Omental fat pad (tissue), 4 donors: ENCODE results near the gene GNGT1. TPM values are rescaled to one million over a fixed set of nuclear protein-coding genes. Genes with fewer than 3 reads are reported as not detected.

Experiments
- ATAC-seq: fragments of 150-250 bp; one replicate; pipeline ENCODE4 v1.9.1; 2016; ENCODE audit warnings: mild to moderate bottlenecking, moderate library complexity; ENCODE audit not compliant: low FRiP score
- DNase-seq: peaks from one replicate; pipeline ENCODE4 v3.0.0-alpha.2; 2019; ENCODE audit warnings: low spot score
- total RNA-seq, 4 donors: library from RNA; depleted of rRNA; stranded (reverse); fragments of >200 nt; gene quantifications; one replicate each; pipeline ENCODE4 v1.1.0, GENCODE V29; 2016
- TF ChIP-seq, protein P1 (sequence below), 3 donors: fragments of 450-650 bp; IDR thresholded peaks; one replicate each; pipeline ENCODE4 v1.5.1; 2016 to 2017; ENCODE audit warnings: antibody characterized with exemption in 3 of 3, mild to moderate bottlenecking in 3 of 3, moderate library complexity in 2 of 3

The GNGT1 gene
- total RNA-seq, 4 donors from 2014 or later = not detected

DNA sequence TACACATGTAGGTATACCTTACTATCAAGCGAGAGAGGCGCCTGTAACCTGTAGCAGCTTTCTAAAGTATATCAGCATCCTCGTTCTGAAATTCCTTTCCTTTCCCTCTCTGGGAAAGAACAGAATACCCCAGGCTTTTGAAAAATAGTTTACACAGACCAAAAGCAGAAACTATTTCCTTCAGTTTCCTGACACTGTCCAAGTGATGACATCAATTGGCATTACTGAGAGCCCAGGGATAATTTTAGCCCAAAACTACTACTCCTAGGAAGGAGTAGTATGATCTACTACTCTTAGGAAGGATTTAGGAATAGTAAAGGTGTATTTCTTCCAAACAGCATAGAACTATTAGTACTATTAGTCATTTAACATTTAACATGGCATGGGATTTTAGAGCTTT lies 21.2 kb downstream of the GNGT1 start:
- TF ChIP-seq, protein P1, sequence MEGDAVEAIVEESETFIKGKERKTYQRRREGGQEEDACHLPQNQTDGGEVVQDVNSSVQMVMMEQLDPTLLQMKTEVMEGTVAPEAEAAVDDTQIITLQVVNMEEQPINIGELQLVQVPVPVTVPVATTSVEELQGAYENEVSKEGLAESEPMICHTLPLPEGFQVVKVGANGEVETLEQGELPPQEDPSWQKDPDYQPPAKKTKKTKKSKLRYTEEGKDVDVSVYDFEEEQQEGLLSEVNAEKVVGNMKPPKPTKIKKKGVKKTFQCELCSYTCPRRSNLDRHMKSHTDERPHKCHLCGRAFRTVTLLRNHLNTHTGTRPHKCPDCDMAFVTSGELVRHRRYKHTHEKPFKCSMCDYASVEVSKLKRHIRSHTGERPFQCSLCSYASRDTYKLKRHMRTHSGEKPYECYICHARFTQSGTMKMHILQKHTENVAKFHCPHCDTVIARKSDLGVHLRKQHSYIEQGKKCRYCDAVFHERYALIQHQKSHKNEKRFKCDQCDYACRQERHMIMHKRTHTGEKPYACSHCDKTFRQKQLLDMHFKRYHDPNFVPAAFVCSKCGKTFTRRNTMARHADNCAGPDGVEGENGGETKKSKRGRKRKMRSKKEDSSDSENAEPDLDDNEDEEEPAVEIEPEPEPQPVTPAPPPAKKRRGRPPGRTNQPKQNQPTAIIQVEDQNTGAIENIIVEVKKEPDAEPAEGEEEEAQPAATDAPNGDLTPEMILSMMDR (IDR thresholded peaks at IDR 0.05) = no peak
- ATAC-seq (no peak), DNase-seq (no peak)

DNA sequence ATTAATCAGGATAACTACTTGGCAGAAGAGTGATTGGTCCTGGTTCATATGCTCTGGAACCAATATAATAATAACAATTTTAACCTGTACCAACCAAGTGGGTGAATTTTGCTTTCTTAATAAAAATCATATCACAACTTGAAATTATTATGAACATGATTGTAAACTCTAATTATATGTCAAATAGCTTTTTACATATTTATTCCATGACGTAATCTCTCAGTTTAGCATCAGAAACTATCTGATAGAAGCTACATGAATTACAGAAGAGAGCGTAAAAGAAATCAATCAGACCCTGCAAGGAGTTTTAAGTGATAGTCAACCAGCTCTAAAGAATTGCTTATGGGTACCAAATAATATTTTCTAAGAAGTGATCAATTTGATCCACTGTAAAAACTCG lies 25.3 kb downstream of the GNGT1 start:
- DNase-seq (no peak), ATAC-seq (no peak)
- TF ChIP-seq, protein P1 (IDR thresholded peaks at IDR 0.05) = no peak

DNA sequence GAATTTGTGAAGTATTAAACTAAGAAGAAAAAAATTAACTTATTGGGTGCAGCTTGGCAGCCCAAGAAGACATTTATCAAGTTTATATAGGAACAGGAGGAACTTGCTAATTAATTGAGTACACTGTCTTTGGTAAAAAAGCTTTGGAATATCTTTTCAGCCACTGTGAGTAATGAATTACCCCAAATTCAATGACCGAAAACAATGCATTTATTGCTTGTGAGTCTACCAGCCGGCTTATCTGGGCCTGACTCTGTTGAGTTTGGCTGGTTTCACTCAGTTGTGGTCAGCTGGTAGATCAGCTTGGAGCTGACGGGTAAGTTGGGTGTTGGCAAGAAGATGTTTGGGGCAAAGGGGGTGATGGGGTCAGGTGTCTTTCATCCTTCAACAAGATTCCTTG lies 26.8 kb downstream of the GNGT1 start:
- TF ChIP-seq, protein P1 (IDR thresholded peaks at IDR 0.05) = no peak
- DNase-seq (no peak), ATAC-seq (no peak)

DNA sequence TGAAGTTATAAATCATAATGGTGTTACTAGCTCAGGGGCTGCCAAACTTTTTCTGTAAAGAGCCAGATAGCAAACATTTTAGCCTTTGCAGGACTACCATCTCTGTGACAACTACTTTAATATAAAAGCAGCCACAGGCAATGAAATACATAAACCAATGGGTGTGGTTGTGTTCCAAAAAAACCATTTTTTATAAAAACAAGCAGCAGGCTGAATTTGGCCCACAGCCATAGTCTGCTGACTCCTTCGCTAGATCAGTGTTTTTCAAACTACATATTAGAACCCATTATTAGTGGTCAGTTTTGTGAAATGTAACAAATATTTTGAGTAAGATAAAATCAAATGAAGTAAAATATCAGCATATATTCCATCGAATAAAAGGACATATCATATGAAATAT lies 28.7 kb downstream of the GNGT1 start:
- DNase-seq (no peak), ATAC-seq (no peak)
- TF ChIP-seq, protein P1 (IDR thresholded peaks at IDR 0.05) = no peak

DNA sequence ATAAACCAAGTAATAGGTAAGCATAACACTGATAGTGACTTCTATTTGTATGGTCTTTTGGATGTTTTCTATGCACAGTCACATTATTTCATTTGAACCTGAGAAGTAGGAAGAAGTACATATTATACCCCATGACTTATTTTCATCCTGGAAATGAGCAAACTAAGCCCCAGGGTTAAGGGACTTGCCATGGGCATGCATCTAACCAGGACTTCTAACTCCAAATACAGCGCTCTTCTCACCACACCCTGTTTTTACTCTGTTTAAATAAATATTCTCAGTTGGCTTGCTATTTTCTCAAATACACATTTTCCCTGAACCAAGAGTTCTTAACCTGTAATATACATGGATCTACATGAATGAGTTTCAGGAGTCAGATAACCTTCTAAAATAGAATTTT lies 31.5 kb downstream of the GNGT1 start:
- TF ChIP-seq, protein P1 (IDR thresholded peaks at IDR 0.05) = no peak
- ATAC-seq = no peak
- no peak for DNase-seq

DNA sequence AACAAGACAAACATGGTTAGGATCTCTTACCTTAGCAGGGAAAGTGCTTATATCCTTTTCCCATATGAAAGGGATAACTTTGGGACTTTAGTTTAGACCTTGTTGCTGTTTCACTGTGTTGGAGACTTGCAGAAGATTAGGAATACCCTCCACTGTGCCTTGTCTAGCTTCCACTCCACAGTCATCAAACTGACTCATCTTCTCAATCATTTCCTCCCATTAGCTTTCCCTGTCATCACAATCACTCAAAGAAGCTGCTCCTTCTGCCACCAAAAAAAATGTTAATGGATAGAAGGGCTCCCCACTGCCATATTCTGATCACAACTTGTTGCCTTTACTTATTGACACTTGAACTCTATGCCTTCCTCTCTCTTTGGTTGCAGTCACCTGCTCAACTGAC lies 31.9 kb downstream of the GNGT1 start:
- TF ChIP-seq, protein P1 (IDR thresholded peaks at IDR 0.05) = no peak
- ATAC-seq (no peak), DNase-seq (no peak)

DNA sequence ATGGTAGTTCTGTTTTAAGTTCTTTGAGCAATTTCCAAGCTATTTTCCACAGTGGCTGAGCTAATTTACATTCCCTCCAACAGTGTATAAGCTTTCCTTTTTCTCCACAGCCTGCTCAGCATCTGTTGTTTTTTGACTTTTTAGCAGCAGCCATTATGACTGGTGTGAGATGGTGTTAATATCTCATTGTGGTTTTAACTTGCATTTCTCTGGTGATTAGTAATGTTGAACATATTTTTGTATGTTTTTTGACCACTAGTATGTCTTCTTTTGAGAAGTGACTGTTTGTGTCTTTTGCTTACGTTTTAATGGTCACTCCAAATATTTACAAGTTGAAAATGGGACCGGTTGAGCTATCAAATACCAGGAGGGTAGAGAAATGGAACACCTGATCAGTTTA lies 35.6 kb downstream of the GNGT1 start:
- DNase-seq = no peak
- TF ChIP-seq, protein P1 (IDR thresholded peaks at IDR 0.05) = no peak
- ATAC-seq = no peak
